K562 (cell line): Measurements from ENCODE around the gene PPFIA1. TPM values are rescaled to one million over a fixed set of nuclear protein-coding genes. Genes with fewer than 3 reads are reported as not detected.

Experiments used
- ATAC-seq: fragments of 200-7000 bp; cut with Tn5 transposase; 3 replicates; pipeline ENCODE4 v1.9.1; 2020; ENCODE audit warnings: moderate library complexity
- BruUV-seq: library from RNA; stranded (reverse); fragments of 400-500 nt; replicated peaks from 2 replicates; lab custom pipeline; 2021; lab: Mats Ljungman, UMichigan
- CTCF ChIA-PET: fragments of 300-600 bp; formaldehyde crosslinking; extraction: SDS; loops from one replicate; lab custom pipeline; 2021; ENCODE audit warnings: low intra/inter-chr PET ratio; lab: Yijun Ruan, JAX
- POLR2A ChIA-PET: fragments of 300-600, 350-650 bp; sonication (Branson Sonifier 250); formaldehyde crosslinking; extraction: SDS; loops from one replicate; lab custom pipeline; 2021; ENCODE audit warnings: antibody characterized with exemption, inconsistent platforms; lab: Yijun Ruan, JAX
- DNase-seq, 4 experiments: peaks; one replicate each; pipeline versions ENCODE4 v3.0.0 to v3.0.0-alpha.2; 2011 to 2018; ENCODE audit warnings: low spot score in 3 of 4, mixed read lengths in 3 of 4; ENCODE audit errors: extremely low read depth in 1 of 4
- FAIRE-seq: peaks from 2 replicates; lab custom pipeline; 2011; peaks lifted over from hg19 to GRCh38; lab: Jason Lieb, UNC
- H2AFZ ChIP-seq: 2 replicates; pipeline ENCODE4 v1.6.0; 2011; ENCODE audit warnings: low read depth, low read length, control low read depth, inconsistent platforms
- H3K27ac ChIP-seq: fragments of 200-600 bp; 3 replicates; pipeline ENCODE4 v1.8.0; 2011; ENCODE audit warnings: low read depth, mild to moderate bottlenecking, control low read depth, inconsistent platforms, low read length, moderate library complexity, mixed read lengths; ENCODE audit errors: extremely low read depth
- H3K27me3 ChIP-seq, 2 experiments: fragments of 300-600 bp in 1 of 2; 2 replicates in 1 of 2; 3 replicates in 1 of 2; pipeline versions ENCODE4 v1.6.0 to v1.8.0; 2011; ENCODE audit warnings: inconsistent platforms in 2 of 2, low read length in 2 of 2, mild to moderate bottlenecking in 1 of 2, mixed read lengths in 1 of 2, moderate library complexity in 1 of 2; ENCODE audit not compliant: control insufficient read depth in 2 of 2, insufficient read depth in 2 of 2
- H3K36me3 ChIP-seq: fragments of 300-600 bp; 3 replicates; pipeline ENCODE4 v1.8.0; 2011; ENCODE audit warnings: mild to moderate bottlenecking, low read length, inconsistent platforms; ENCODE audit not compliant: control insufficient read depth, insufficient read depth
- H3K4me1 ChIP-seq, 2 experiments: fragments of 200-600 bp in 1 of 2; replicated peaks in 1 of 2; 2 replicates in 1 of 2; 3 replicates in 1 of 2; pipeline versions ENCODE4 v1.5.1 to v1.8.0; 2011; ENCODE audit warnings: inconsistent platforms in 2 of 2, low read length in 2 of 2, mild to moderate bottlenecking in 1 of 2, mixed read lengths in 1 of 2, moderate library complexity in 1 of 2; ENCODE audit not compliant: control insufficient read depth in 2 of 2, insufficient read depth in 2 of 2
- H3K4me2 ChIP-seq: 2 replicates; pipeline ENCODE4 v1.6.1; 2011; ENCODE audit warnings: low read length, control low read depth, inconsistent platforms, mixed read lengths; ENCODE audit not compliant: insufficient read depth
- H3K4me3 ChIP-seq: fragments of 200-600 bp; sonication (generic), shearing (Covaris generic); 2 replicates; pipeline ENCODE4 v1.5.1; 2016; ENCODE audit warnings: control low read depth, inconsistent platforms
- H3K79me2 ChIP-seq: fragments of 200-600 bp; 3 replicates; pipeline ENCODE4 v1.8.0; 2011; ENCODE audit warnings: low read length, inconsistent platforms; ENCODE audit not compliant: control insufficient read depth, insufficient read depth
- H3K9ac ChIP-seq, 2 experiments: 2 replicates each; pipeline versions ENCODE4 v1.6.0 to v1.6.1; 2011; ENCODE audit warnings: low read depth in 2 of 2, low read length in 2 of 2, control low read depth in 1 of 2, inconsistent platforms in 1 of 2, mild to moderate bottlenecking in 1 of 2, mixed read lengths in 1 of 2; ENCODE audit not compliant: insufficient read depth in 1 of 2
- H3K9me1 ChIP-seq: one replicate; pipeline ENCODE4 v1.6.0; 2011; ENCODE audit warnings: inconsistent platforms, mild to moderate bottlenecking, low read length, moderate library complexity; ENCODE audit not compliant: control insufficient read depth, insufficient read depth
- H3K9me3 ChIP-seq: replicated peaks from 2 replicates; pipeline ENCODE4 v1.5.1; 2011; ENCODE audit warnings: low read depth, low read length, inconsistent platforms; ENCODE audit not compliant: control insufficient read depth, insufficient read depth
- H4K20me1 ChIP-seq: replicated peaks from 2 replicates; pipeline ENCODE4 v1.6.1; 2011; ENCODE audit warnings: low read length, inconsistent platforms, mixed read lengths; ENCODE audit not compliant: control insufficient read depth, insufficient read depth
- CEBPB ChIP-seq: fragments of 450-650 bp; IDR thresholded peaks from 2 replicates; pipeline ENCODE4 v1.6.1; 2016; ENCODE audit warnings: missing genetic modification characterization, missing compliant biosample characterization
- MYBL2 ChIP-seq, 2 experiments: fragments of 450-650 bp in 1 of 2; sonication (generic) in 1 of 2; formaldehyde crosslinking in 1 of 2; IDR thresholded peaks; 2 replicates each; pipeline versions ENCODE4 v1.6.1 to v1.8.1; 2017 to 2022; ENCODE audit warnings: borderline replicate concordance in 1 of 2, inconsistent platforms in 1 of 2, low read depth in 1 of 2, mild to moderate bottlenecking in 1 of 2, missing genetic modification reagents in 1 of 2, moderate library complexity in 1 of 2
- PCBP2 ChIP-seq: fragments of 200-400 bp; formaldehyde crosslinking; IDR thresholded peaks from 2 replicates; pipeline ENCODE4 v1.6.1; 2018; ENCODE audit warnings: low read length, low read depth, mild to moderate bottlenecking, moderate library complexity; ENCODE audit not compliant: poor library complexity, severe bottlenecking
- RBM25 ChIP-seq: fragments of 200-400 bp; formaldehyde crosslinking; IDR thresholded peaks from 2 replicates; pipeline ENCODE4 v1.6.1; 2018; ENCODE audit warnings: low read length, low read depth, moderate library complexity; ENCODE audit not compliant: severe bottlenecking
- TEAD4 ChIP-seq, 2 experiments: sonication (generic) in 1 of 2; formaldehyde crosslinking in 1 of 2; IDR thresholded peaks; 2 replicates each; pipeline versions ENCODE4 v1.6.1 to v1.8.0; 2012 to 2022; ENCODE audit warnings: borderline replicate concordance in 1 of 2, inconsistent platforms in 1 of 2, low read length in 1 of 2, mild to moderate bottlenecking in 1 of 2, missing genetic modification reagents in 1 of 2
- TRIM28 ChIP-seq: fragments of 450-650 bp; IDR thresholded peaks from 2 replicates; pipeline ENCODE4 v1.6.1; 2017
- ZFP30 ChIP-seq: fragments of 250-450 bp; sonication (Bioruptor Pico); IDR thresholded peaks from 2 replicates; pipeline ENCODE4 v1.8.0; 2022; ENCODE audit warnings: moderate library complexity, mild to moderate bottlenecking, inconsistent platforms, borderline replicate concordance
- ZNF124 ChIP-seq: sonication (generic); formaldehyde crosslinking; IDR thresholded peaks from 2 replicates; pipeline ENCODE4 v1.8.1; 2022; ENCODE audit warnings: missing genetic modification reagents
- ZNF3 ChIP-seq: fragments of 250-450 bp; sonication (Bioruptor Pico); IDR thresholded peaks from 2 replicates; pipeline ENCODE4 v1.5.0; 2021; ENCODE audit warnings: mild to moderate bottlenecking, moderate library complexity
- ZNF431 ChIP-seq: sonication (generic); formaldehyde crosslinking; IDR thresholded peaks from 2 replicates; pipeline ENCODE4 v1.8.0; 2022; ENCODE audit warnings: mild to moderate bottlenecking, missing genetic modification reagents
- WGBS: fragments of 100-300 bp; shearing (Covaris generic); methylation state at CpG from one replicate; pipeline ENCODE4 v1.1.6; 2016; ENCODE audit warnings: low coverage, mixed read lengths; ENCODE audit not compliant: insufficient coverage; ENCODE audit errors: missing lambda C conversion rate; 5-methylcytosine and 5-hydroxymethylcytosine counted together
- in situ Hi-C: fragments of 300-500 bp; cut with MboI; formaldehyde crosslinking; loops from 4 replicates; pipeline ENCODE4 v1.15.0; 2018; ENCODE audit warnings: inconsistent platforms, mixed read lengths
- intact Hi-C: fragments of 100-400 bp; cut with micrococcal nuclease; formaldehyde crosslinking; loops from 2 replicates; pipeline ENCODE4 v1.14.2; 2022
- polyA plus RNA-seq, 8 experiments: library from polyadenylated mRNA; depleted of rRNA in 4 of 8; stranded (reverse) in 5 of 8; unstranded in 3 of 8; fragments of >200 nt; fragmentation: Nextera tagmentation in 2 of 8; fragmentation: Illumina TruSeq in 1 of 8; extraction: Ambion mirVana in 2 of 8; extraction: Trizol in 1 of 8; gene quantifications; 2 replicates each; pipeline versions ENCODE4 v1.2.1 to v1.2.3, GENCODE V29; 2011 to 2014; ENCODE audit warnings: inconsistent platforms in 1 of 8, missing spikeins in 1 of 8
- total RNA-seq, 7 experiments: library from RNA; depleted of rRNA in 6 of 7; stranded (reverse); fragments of >200 nt in 6 of 7; fragmentation: Illumina TruSeq in 2 of 7; extraction: Trizol in 2 of 7; gene quantifications; 2 replicates each; pipeline versions ENCODE4 v1.2.1 to v1.2.3, GENCODE V29; 2011 to 2021; ENCODE audit warnings: low replicate concordance in 1 of 7
- TF ChIP-seq, protein P1 (sequence below): fragments of 450-650 bp; IDR thresholded peaks from 2 replicates; pipeline ENCODE4 v1.6.1; 2016; ENCODE audit warnings: low read depth, mild to moderate bottlenecking, moderate library complexity
- TF ChIP-seq, protein P2 (sequence below): fragments of 250-450 bp; sonication (Bioruptor Pico); IDR thresholded peaks from 2 replicates; pipeline ENCODE4 v1.9.0; 2021; ENCODE audit warnings: mild to moderate bottlenecking, inconsistent platforms
- TF ChIP-seq, protein P3 (sequence below): sonication (generic); formaldehyde crosslinking; IDR thresholded peaks from 2 replicates; pipeline ENCODE4 v1.8.0; 2022; ENCODE audit warnings: mild to moderate bottlenecking, missing genetic modification reagents
- TF ChIP-seq, protein P4 (sequence below): sonication (generic); formaldehyde crosslinking; IDR thresholded peaks from 2 replicates; pipeline ENCODE4 v1.8.0; 2022; ENCODE audit warnings: mild to moderate bottlenecking, missing genetic modification reagents

Gene PPFIA1
- total and polyA plus RNA-seq, 9 of the 15 experiments (the other 6 are each of a cell fraction or from before 2014, with no cell fraction given) = 9.9 to 41.5 (median 28.5) TPM

DNA sequence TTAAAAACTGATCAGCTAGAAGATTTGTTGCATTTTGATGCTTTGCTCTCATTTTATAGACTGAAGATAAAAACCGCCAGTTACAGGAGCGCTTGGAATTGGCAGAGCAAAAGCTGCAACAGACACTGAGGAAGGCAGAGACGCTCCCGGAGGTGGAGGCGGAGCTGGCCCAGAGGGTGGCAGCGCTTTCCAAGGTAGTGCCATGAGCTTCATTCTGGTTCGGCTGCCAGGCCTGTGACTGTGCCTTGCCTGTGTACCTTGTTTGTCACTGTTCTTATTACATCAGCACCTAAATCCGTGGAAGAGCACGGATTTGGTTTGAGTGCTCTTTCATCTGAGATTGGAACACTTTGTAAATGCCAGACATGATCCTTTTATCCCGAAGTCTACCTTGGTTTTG is 61.4 kb downstream of the PPFIA1 start:
- intact Hi-C loops = no loop called here
- no peak for TF ChIP-seq ZNF431 (CRISPR knock-in tag)
- no peak for TF ChIP-seq RBM25
- TF ChIP-seq, protein P1, sequence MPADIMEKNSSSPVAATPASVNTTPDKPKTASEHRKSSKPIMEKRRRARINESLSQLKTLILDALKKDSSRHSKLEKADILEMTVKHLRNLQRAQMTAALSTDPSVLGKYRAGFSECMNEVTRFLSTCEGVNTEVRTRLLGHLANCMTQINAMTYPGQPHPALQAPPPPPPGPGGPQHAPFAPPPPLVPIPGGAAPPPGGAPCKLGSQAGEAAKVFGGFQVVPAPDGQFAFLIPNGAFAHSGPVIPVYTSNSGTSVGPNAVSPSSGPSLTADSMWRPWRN = no peak
- no peak for TF ChIP-seq CEBPB (tag)
- TF ChIP-seq, protein P2, sequence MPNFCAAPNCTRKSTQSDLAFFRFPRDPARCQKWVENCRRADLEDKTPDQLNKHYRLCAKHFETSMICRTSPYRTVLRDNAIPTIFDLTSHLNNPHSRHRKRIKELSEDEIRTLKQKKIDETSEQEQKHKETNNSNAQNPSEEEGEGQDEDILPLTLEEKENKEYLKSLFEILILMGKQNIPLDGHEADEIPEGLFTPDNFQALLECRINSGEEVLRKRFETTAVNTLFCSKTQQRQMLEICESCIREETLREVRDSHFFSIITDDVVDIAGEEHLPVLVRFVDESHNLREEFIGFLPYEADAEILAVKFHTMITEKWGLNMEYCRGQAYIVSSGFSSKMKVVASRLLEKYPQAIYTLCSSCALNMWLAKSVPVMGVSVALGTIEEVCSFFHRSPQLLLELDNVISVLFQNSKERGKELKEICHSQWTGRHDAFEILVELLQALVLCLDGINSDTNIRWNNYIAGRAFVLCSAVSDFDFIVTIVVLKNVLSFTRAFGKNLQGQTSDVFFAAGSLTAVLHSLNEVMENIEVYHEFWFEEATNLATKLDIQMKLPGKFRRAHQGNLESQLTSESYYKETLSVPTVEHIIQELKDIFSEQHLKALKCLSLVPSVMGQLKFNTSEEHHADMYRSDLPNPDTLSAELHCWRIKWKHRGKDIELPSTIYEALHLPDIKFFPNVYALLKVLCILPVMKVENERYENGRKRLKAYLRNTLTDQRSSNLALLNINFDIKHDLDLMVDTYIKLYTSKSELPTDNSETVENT (CRISPR knock-in tag) = no peak
- no peak for TF ChIP-seq ZNF124 (CRISPR knock-in tag)
- no peak for TF ChIP-seq TEAD4 (IDR thresholded peaks at IDR 0.05; ENCODE audit: low read length)
- no peak for TF ChIP-seq TEAD4 (CRISPR knock-in tag; IDR thresholded peaks at IDR 0.05; ENCODE audit: borderline replicate concordance)
- no peak for TF ChIP-seq MYBL2 (IDR thresholded peaks at IDR 0.05; ENCODE audit: low read depth)
- TF ChIP-seq MYBL2 (CRISPR knock-in tag; IDR thresholded peaks at IDR 0.05; ENCODE audit: borderline replicate concordance) = no peak
- no peak for TF ChIP-seq PCBP2
- TF ChIP-seq, protein P3, sequence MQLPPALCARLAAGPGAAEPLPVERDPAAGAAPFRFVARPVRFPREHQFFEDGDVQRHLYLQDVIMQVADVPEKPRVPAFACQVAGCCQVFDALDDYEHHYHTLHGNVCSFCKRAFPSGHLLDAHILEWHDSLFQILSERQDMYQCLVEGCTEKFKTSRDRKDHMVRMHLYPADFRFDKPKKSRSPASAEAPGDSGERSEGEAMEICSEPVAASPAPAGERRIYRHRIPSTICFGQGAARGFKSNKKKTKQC = no peak
- TF ChIP-seq TRIM28 = no peak
- no peak for TF ChIP-seq ZNF3 (CRISPR knock-in tag)
- TF ChIP-seq ZFP30 (CRISPR knock-in tag) = no peak
- TF ChIP-seq, protein P4, sequence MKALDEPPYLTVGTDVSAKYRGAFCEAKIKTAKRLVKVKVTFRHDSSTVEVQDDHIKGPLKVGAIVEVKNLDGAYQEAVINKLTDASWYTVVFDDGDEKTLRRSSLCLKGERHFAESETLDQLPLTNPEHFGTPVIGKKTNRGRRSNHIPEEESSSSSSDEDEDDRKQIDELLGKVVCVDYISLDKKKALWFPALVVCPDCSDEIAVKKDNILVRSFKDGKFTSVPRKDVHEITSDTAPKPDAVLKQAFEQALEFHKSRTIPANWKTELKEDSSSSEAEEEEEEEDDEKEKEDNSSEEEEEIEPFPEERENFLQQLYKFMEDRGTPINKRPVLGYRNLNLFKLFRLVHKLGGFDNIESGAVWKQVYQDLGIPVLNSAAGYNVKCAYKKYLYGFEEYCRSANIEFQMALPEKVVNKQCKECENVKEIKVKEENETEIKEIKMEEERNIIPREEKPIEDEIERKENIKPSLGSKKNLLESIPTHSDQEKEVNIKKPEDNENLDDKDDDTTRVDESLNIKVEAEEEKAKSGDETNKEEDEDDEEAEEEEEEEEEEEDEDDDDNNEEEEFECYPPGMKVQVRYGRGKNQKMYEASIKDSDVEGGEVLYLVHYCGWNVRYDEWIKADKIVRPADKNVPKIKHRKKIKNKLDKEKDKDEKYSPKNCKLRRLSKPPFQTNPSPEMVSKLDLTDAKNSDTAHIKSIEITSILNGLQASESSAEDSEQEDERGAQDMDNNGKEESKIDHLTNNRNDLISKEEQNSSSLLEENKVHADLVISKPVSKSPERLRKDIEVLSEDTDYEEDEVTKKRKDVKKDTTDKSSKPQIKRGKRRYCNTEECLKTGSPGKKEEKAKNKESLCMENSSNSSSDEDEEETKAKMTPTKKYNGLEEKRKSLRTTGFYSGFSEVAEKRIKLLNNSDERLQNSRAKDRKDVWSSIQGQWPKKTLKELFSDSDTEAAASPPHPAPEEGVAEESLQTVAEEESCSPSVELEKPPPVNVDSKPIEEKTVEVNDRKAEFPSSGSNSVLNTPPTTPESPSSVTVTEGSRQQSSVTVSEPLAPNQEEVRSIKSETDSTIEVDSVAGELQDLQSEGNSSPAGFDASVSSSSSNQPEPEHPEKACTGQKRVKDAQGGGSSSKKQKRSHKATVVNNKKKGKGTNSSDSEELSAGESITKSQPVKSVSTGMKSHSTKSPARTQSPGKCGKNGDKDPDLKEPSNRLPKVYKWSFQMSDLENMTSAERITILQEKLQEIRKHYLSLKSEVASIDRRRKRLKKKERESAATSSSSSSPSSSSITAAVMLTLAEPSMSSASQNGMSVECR (CRISPR knock-in tag) = no peak

More for the DNA sequence above, 61.4 kb downstream of the PPFIA1 start:
- 91% methylated on average over 10 of the region's 10 CpGs for WGBS
- ChIA-PET POLR2A (interaction anchor here (0.6 to 2.3 kb wide), 5 partner anchors 9 to 32 kb away, joined by 3 to 9 read pairs (median 3); no protein-coding TSS in a partner anchor), CTCF (no interaction called here)
- no peak for DNase-seq
- Histone ChIP-seq H3K27ac (no peak overlapping the region), H3K4me3 (no peak overlapping the region), H3K4me2 (no peak overlapping the region), H3K79me2 (no peaks in the 10 kb centered on the region), H3K4me1 (peaks cover 5 to 15% of the 10 kb centered on the region in 2 experiments; a peak in 4 of 5 replicates), H4K20me1 (no peaks in the 10 kb centered on the region), H2AFZ (no peak overlapping the region), H3K27me3 (no peaks in the 10 kb centered on the region), H3K9ac (no peak overlapping the region), H3K36me3 (peaks cover 89% of the 10 kb centered on the region), H3K9me3 (no peaks in the 10 kb centered on the region), H3K9me1 (no peaks in the 10 kb centered on the region)
- in situ Hi-C loops = no loop called here
- no TSS peak for BruUV-seq
- ATAC-seq = no peak
- no peak for FAIRE-seq
